GM12892 (cell line): Measurements from ENCODE around the gene TMX1.

Experiments used
- POLR2A ChIP-seq: IDR thresholded peaks from 2 replicates; pipeline ENCODE4 v1.6.1; 2011; ENCODE audit warnings: low read depth, low read length, control low read depth
- TAF1 ChIP-seq: IDR thresholded peaks from 2 replicates; pipeline ENCODE4 v1.6.1; 2011; ENCODE audit warnings: low read depth, mild to moderate bottlenecking, control low read depth, low read length, borderline replicate concordance

DNA sequence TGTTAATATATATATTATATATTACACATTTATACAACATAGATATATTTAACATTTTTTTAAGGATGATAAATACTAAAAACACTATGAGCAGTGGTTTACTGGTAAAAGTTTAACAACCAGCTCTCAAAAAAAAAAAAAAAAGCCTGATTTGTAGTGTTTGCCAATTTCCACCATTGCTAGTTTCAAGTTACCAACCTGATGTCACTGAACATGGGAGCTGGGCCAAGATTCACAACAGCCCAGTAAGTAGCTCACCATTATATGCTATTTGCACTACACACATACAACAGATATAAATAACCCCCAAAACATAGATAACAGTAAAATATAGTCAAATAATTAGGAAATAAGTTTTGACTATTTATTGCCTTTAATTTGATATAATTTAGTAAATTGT lies 28.9 kb upstream of the TMX1 start:
- TF ChIP-seq TAF1 (no peak), POLR2A (no peak)
